GM12872 (cell line): ENCODE results near the gene TNRC6B.

Experiments used
- CTCF ChIP-seq: IDR thresholded peaks from 3 replicates; pipeline ENCODE4 v1.5.1; 2011; ENCODE audit warnings: low read depth, mild to moderate bottlenecking, low read length, moderate library complexity; ENCODE audit not compliant: insufficient read depth

The TNRC6B gene

DNA sequence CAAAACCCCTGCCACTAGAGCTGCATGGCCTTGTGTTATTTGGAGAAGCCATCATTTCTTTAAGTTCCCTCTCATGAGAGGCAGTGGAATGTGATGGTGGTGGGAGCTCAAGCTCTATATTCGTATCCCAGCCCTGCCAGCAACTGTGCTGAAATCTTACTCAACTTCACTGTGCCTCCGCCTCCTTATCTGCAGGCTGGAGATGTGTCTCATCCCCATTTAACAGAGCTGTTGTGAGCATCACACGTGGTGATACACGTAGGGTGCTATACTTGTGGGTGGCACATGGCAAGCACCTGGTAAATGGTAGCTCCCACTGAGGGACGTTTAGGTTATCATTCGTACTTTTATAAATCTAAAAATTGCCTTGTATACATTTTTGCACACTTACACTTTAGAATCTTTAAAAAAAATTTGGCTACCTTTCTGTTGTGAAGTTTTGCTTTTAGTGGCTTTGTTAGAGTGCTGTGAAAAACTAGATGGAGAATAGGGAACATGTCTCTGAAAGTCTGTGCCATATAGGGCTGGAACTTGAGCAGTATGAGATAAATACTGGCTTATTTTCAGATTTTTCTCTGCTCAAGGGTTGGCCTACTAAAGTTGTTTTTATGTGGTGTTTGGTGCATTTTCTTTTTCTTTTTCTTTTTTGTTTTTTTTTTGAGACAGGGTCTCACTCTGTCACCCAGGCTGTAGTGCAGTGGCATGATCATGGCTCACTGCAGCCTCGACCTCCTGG lies 23.2 kb downstream of the TNRC6B start:
- TF ChIP-seq CTCF, result no peak

DNA sequence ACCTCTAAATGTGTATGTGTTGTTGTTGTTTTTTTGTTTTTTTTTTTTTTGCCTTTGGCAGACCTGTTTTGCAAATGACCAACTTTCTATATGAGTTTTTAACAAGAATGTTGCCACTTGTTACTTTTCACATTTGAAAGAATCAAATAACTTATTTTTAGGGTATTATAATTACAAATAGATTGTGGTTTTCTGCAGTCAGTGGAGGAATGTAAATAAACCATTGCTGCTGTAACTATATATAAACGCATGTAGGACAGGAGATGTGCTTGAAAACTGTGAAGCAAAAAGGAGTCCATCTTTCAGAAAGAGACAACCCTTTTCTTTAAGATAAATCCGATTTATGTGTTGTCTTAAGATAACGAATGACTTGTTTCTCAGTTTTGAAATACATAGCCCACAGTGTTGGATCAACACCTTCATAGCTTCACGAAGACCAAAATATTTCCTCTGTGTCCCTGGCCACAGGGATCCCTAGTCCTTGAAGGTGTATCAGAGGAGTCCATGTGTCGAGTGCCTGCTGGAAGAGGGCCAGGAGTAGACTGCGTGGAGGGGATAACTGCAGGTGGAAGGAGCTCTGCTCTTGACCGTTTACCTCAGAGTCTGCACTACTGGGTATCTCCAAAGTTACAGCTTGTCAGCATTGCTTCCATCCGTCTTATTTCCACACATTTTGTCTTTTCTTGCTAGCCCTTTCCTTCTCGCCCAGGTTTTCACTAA lies 24.7 kb downstream of the TNRC6B start:
- no peak for TF ChIP-seq CTCF

DNA sequence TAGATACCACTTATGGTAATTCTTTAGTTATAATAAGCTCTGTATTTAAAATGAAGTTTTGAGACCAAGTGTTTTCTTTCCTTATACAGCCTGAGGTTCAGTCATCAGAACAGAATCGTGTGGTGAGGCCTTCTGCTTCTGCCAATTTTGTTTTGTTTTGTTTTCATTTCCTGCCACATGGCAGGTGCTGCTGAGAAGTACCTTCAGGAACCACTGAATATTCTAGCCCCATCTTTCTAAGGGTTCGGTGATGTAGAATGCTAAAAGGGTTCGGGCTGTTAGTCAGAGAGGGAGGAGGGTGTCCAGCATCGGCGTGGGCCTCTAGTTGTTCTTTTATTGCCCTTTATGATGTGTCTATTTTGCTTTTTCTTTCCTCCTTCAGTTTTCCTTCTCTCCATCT lies 25.8 kb downstream of the TNRC6B start:
- TF ChIP-seq CTCF, result no peak

DNA sequence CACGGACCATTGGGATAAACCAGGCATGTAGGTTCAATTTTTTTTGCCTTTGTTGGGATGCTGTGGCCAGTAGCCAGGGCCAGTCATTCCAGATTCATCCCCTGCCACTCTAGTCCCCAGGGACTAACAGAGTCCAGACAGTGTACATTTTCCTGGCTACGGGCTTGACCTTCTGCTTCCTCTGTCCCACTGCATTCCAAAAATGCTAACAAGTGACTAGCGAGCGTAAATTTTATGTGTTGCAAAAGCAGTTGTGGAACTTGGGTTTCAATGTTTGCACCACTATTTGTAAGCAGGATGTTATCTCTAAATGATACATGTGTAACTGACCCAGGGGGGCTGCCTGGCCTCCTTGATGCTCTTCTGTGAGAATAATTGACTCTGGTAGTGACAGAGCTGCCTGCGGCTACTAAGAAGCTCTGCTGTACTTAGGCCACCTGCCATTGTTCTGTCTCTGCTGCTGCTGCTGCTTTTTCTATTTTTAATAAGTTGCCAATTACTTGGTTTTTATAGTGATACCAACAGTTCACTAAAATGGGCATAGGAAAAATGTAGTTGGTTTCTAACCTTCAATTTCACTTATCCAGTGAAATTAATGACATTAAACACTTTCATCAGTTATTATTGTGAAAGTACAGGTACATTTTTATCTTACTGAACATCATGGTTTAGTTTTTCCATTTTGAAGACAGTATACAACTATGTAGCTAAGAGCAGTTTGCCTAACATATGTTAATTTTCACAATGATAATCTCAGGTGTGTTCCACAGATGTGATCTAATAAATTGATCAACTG lies 26.8 kb downstream of the TNRC6B start:
- no peak for TF ChIP-seq CTCF

DNA sequence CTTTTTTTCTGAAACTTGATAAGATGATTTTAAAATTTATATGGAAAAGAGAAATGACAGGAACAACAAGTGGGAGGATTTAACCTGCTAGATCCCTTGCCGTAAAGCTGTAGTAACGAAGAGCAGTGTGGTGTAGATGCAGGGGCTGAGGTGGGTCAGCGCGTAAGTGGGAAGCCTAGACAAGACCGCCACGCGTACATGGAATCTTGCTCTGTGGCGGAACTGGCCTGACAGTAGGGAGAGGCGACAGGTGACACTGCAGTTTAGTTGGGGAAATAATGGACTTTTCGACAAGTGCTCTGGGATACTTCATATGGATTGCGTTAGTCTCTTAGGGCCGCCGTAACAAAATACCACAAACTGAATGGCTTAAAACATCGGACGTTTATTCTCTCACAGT lies 28.8 kb downstream of the TNRC6B start:
- TF ChIP-seq CTCF, result no peak

DNA sequence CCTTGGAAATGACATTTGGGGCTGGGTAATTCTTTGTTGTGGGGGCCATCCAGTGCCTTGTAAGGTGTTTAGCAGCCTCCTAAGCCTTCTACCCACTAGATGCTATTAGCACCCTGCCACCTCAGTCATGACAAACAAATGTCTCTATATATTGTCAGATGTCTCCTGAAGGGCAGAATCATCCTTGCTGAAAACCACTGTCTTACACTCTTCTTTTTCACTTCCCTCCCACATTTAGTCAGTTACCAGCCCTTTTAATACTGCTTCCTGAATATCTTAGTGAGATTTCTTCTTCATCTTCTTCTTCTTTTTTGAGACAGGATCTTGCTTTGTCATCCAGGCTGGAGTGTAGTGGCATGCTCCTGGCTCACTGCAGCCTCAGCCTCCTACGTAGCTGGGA lies 33.1 kb downstream of the TNRC6B start:
- TF ChIP-seq CTCF, result no peak

GRCh38 chr22:40211476-40212054 lies 33.8 kb downstream of the TNRC6B start:
- no peak for TF ChIP-seq CTCF
